Activated T-cell treated with anti-CD3 and anti-CD28 coated beads, Interleukin-2, amount 50 U/mL, for 72 hours (primary cell): ENCODE results near the gene NME4. TPM values are rescaled to one million over a fixed set of nuclear protein-coding genes. Genes with fewer than 3 reads are reported as not detected.
A peak's percentile ranks its signal among the peaks of the same experiment; 100 is the strongest.

ENCODE experiments used
- ATAC-seq, 2 donors: fragments of 150-1000 bp; cut with Tn5 transposase; replicated peaks in 1 of 2; 2 replicates each; pipeline ENCODE4 v1.10.0; 2021; ENCODE audit warnings: moderate library complexity in 2 of 2, mild to moderate bottlenecking in 1 of 2
- DNase-seq, 2 donors: peaks; one replicate each; pipeline ENCODE4 v3.0.0; 2021 to 2022; ENCODE audit warnings: mixed read lengths in 1 of 2
- H3K27ac Mint-ChIP-seq: one replicate; pipeline ENCODE4 v1.8.0; 2022; ENCODE audit warnings: mild to moderate bottlenecking, moderate library complexity, mixed read lengths
- H3K27me3 Mint-ChIP-seq: one replicate; pipeline ENCODE4 v1.8.0; 2022; ENCODE audit warnings: low read depth, mixed read lengths
- H3K36me3 Mint-ChIP-seq, 2 donors: one replicate each; pipeline ENCODE4 v1.8.0; 2022; ENCODE audit warnings: mixed read lengths in 2 of 2, mild to moderate bottlenecking in 1 of 2; ENCODE audit not compliant: insufficient read depth in 2 of 2
- H3K4me1 Mint-ChIP-seq: one replicate; pipeline ENCODE4 v1.8.0; 2022; ENCODE audit warnings: low read depth, mixed read lengths
- H3K4me3 Mint-ChIP-seq, 2 donors: one replicate each; pipeline ENCODE4 v1.8.0; 2022; ENCODE audit warnings: mild to moderate bottlenecking in 2 of 2, mixed read lengths in 2 of 2, moderate library complexity in 2 of 2
- H3K9me3 Mint-ChIP-seq, 2 donors: one replicate each; pipeline ENCODE4 v1.8.0; 2022; ENCODE audit warnings: mixed read lengths in 2 of 2
- total RNA-seq, 2 donors: library from RNA; stranded (reverse); gene quantifications; one replicate each; pipeline ENCODE4 v1.2.3, GENCODE V29; 2022

The NME4 gene
- total RNA-seq, 2 donors from 2014 or later = 24.6 to 27.6 TPM

DNA sequence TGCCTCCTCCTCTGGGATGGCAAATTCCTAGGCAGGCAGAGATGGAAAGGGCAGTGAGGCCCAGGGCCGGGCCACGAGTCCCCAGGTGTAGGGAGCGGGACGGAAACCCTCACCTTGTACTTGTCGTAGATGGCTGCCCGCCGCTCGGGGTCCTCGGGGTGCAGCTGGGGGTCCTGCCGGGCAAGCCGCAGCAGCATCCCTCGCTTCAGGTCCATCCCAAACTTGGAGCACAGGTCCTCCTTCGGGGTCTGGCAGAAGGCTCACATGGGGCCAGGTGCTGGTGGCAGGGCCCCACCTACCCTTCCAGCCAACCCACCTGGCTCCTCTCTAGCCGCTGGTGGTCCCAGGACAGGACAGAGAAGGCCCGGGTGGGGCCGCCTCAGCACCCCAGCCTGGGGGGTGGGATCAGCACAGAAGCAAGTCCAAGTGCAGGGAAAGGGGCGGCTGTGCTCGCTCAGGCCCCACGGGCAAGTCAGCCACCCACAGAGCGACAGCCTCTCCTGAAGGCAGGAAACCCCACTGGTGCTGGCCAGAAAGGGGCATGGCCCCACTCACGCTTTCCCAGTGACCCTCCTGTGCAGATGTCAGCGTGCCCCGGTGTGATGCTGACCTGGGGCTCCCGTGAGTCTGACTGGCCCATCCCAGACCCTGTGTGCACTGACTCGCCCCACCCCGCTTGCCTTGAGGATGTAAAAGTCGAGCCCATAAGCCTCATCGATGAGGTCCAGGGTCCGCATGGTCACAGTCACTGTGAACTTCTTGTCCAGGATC is 28.4 kb upstream of the NME4 start:
- ATAC-seq (no peak), DNase-seq (no peak)
- H3K27me3 Mint-ChIP-seq = no peaks in the 10 kb centered on the region
- H3K36me3 Mint-ChIP-seq = peaks cover 0 to 7% of the 10 kb centered on the region in 2 donors
- H3K9me3 Mint-ChIP-seq = no peaks in the 10 kb centered on the region
- H3K27ac Mint-ChIP-seq = no peak overlapping the region
- H3K4me3 Mint-ChIP-seq = no peak overlapping the region
- peaks cover 17% of the 10 kb centered on the region for H3K4me1 Mint-ChIP-seq

DNA sequence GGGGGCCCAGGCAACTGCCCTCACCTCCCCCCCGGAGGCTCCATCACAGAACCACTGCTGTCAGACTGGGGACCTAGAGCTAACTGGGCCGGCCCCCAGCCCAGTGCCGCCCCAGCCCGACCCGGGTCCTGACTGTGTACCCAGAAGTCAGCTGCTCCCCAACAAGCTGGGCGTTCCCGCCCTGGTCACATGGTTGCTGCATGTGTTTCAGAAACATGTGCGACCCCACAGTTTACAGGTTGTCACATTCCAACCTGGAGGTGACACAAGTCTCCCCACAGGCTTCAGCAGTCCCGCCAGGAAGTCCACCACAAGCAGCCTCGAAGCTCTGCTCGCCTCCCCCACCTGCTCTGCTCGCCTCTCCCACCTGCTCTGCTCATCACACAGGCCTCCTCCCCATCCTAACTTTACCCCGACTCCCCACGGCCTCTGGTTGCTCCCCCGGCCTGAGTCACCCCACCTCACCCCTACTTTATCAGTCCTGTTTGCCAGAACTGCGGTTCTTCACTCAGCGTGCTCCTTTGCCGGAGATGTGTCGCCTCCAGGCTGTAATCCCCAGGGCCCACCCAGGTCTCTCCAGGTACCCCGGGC is 27.6 kb upstream of the NME4 start:
- ATAC-seq (no peak), DNase-seq (no peak)
- H3K27ac Mint-ChIP-seq = no peak overlapping the region
- H3K27me3 Mint-ChIP-seq = no peaks in the 10 kb centered on the region
- no peaks in the 10 kb centered on the region for H3K9me3 Mint-ChIP-seq
- H3K4me3 Mint-ChIP-seq = peak overlapping the region; percentile 63 to 77
- peaks cover 0 to 7% of the 10 kb centered on the region in 2 donors for H3K36me3 Mint-ChIP-seq
- peaks cover 17% of the 10 kb centered on the region for H3K4me1 Mint-ChIP-seq

DNA sequence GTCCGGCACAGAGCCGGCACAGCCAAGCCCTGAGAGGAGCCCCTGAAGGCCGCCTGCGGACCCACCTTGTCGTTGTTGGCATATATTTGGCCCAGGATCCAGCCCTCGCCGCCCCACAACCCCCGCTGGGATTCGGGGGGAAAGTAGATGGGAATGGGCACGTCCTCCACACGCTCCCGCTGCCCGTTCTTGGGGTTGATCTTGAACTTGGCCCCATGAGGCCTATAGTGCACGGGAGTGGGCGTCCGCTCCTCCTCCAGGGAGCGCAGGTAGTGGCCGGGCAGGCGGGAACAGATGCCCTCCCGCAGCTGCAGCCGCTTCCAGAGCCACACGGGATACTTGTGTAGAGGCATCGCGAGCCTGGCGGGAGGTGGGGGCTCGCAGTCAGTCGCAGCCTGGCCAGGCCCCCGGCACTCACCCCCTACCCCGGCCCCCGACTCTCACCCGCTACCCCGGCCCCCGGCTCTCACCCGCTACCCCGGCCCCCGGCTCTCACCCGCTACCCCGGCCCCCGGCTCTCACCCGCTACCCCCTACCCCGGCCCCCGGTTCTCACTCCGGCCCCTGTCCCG is 27.0 kb upstream of the NME4 start:
- H3K4me3 Mint-ChIP-seq = peak overlapping the region; percentile 78 to 94
- ATAC-seq (no peak), DNase-seq (no peak)
- no peak overlapping the region for H3K27ac Mint-ChIP-seq
- peaks cover 17% of the 10 kb centered on the region for H3K4me1 Mint-ChIP-seq
- H3K27me3 Mint-ChIP-seq = no peaks in the 10 kb centered on the region
- H3K9me3 Mint-ChIP-seq = no peaks in the 10 kb centered on the region
- H3K36me3 Mint-ChIP-seq = peaks cover 0 to 7% of the 10 kb centered on the region in 2 donors

DNA sequence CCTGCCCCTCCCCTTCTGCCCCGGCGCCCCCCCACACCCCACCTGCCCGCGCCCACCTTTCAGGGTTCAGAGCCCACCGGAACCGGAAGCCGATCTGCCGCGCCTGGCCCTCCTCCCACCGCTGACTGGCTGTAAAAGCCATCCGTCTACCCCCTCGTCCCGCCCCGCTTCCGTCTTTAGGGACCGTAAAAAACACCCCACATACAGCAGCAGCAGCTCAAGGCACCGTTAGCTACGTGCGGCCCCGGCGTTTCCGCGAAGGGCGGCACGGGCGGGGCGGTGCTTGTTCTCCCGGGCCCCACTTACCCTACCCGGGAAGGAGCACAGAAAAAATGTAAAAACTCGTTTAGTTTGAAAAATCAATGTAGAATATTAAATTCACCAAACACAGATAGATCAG is 26.6 kb upstream of the NME4 start, which contains the start of gene MRPL28:
MRPL28 (minus strand) TSS at position 96 of the 400 bp plus-strand sequence. CDS start 320 bp downstream, outside the sequence.
- H3K27ac Mint-ChIP-seq = peak within 1 kb of the TSS; percentile 93
- H3K4me3 Mint-ChIP-seq = peak within 1 kb of the TSS; percentile 78 to 94
- ATAC-seq (peak; percentile 99 to 100), DNase-seq (peak; percentile 96)
- peaks cover 17% of the 10 kb centered on the region for H3K4me1 Mint-ChIP-seq
- peaks cover 0 to 7% of the 10 kb centered on the region in 2 donors for H3K36me3 Mint-ChIP-seq
- H3K27me3 Mint-ChIP-seq = no peaks in the 10 kb centered on the region
- H3K9me3 Mint-ChIP-seq = no peaks in the 10 kb centered on the region

DNA sequence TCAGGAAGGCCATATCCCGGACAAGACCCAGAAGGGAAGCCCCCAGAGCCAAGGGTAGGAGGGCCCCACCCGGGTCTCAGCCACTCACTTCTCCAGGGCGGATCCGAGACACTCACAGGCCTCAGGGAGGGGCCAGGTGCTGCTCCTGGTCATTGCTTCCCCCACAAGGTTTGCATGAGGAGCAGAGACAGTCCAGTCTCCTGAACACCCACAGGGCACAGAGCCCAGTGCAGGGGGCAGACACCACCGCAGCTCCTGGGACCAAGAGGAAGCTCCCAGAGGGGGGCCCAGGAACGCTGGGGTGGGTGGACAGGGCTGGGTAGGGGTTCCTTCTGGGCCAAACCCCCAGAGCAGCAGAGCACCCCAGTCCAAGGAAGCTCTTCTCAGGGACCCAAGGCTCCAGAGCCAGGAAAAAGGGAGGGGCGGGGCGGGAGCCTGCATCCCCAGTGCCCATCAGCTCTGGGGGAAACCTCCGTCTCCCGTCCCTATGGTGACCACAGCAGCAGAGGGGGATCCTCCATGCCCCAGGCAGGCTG is 26.0 kb upstream of the NME4 start:
- ATAC-seq = peak in 1 of 2 donors; percentile 8
- Mint-ChIP-seq H3K36me3 (peaks cover 0 to 7% of the 10 kb centered on the region in 2 donors), H3K4me1 (peaks cover 17% of the 10 kb centered on the region), H3K9me3 (no peaks in the 10 kb centered on the region), H3K4me3 (peak overlapping the region; percentile 78 to 94), H3K27ac (peak overlapping the region; percentile 93), H3K27me3 (no peaks in the 10 kb centered on the region)
- DNase-seq = no peak

DNA sequence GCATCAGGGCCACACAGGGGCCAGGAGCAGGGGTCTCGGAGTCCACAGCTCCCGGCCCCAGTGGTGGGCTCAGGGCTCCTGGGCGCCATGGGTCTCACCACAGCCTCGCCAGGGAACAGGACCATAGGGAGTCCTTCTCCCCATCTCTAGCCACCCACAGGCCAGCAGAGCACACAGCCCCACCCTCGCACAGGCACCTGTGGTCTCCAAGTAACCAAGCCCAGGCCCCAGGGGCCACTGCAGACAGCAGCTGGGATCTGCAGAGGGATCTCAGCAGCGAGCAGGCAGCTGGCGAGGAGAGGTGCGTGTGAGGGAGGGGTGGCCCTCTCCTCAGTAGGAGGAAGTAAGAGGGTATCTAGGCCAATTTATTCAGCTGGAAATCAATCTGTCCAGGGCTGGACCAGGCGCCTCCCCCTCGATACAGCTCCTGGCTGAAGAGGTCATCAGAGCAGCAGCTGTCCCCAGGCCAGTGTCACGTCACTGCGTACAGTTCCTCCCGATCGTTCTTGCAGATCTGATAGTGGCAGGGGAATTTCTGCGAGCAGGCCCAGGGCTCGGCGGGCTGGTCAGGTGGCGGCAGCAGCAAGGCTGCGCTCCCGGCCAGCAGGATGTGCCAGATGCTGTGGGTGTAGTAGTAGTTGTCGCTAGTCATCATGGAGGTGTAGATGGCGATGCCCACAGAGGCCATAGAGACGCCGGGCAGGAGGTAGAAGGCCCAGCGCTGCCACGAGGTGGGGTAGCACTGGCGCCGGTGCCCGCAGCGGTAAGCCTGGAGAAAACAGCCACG is 25.3 kb upstream of the NME4 start:
- Mint-ChIP-seq H3K27me3 (no peaks in the 10 kb centered on the region), H3K27ac (no peak overlapping the region), H3K36me3 (peaks cover 0 to 7% of the 10 kb centered on the region in 2 donors), H3K4me1 (peaks cover 17% of the 10 kb centered on the region), H3K4me3 (no peak overlapping the region), H3K9me3 (no peaks in the 10 kb centered on the region)
- ATAC-seq (no peak), DNase-seq (no peak)

DNA sequence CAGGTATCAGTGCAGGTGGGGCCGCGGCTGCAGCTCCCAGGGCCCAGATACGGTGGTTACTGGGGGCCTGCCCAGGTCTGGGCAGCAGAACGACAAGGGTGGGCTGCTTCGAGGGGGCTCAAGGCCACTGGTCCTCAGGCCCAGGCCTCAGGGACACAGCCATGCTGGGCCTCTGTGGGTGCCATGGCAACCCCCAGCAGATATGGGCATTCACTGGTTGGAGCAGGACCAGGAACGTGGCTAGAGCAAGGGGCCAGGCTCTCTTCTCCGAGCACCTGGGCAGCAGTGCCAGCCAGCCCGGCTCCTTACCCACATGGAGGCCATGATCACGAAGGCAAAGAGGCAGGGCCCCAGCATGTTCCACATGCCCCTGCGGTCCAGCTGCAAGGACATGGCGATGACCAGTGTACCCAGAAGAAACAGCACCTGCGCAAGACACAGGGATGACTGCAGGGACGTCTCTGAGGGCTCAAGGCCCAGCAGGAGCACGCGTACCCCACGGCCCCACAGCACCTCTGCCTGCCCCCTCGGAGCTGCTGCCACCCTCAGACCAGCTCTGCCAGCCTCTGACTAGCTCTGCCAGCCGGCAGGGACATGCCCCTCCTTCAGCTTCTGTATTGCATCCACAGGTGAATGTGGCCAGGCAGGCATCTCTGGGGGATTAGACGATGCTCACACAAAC is 24.6 kb upstream of the NME4 start:
- no peaks in the 10 kb centered on the region for H3K27me3 Mint-ChIP-seq
- no peak for DNase-seq
- H3K9me3 Mint-ChIP-seq = no peaks in the 10 kb centered on the region
- H3K36me3 Mint-ChIP-seq = peaks cover 0 to 4% of the 10 kb centered on the region in 2 donors
- no peak overlapping the region for H3K27ac Mint-ChIP-seq
- no peak overlapping the region for H3K4me3 Mint-ChIP-seq
- peaks cover 17% of the 10 kb centered on the region for H3K4me1 Mint-ChIP-seq
- no peak for ATAC-seq

DNA sequence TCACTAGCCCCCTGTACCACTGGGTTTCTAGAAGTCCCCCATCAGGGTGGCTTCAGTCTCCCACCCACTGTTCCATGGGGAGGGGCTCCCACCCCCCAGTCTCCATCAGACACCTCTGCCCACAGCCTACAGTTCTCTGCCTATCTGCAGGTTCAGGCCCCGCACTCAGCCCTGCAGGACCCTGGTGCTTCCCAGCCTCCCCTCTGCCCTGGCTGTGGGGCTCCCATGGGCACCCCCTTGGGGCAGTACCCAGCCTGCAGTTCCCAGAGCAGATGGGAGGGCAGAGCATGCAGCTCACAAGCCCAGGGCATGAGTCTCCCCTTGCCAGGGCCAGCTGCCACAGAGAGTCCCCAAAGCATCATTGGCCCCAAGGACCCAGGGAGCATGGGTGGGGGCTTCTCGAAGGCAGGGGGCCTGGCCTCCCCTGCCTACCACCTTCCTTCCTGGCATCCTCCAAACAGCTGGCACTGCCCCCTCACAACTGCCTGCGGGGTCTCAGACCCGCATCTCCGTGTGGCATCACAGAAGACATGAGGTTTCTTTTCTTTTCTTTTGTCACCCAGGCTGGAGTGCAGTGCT is 23.9 kb upstream of the NME4 start:
- H3K36me3 Mint-ChIP-seq = peaks cover 0 to 4% of the 10 kb centered on the region in 2 donors
- H3K4me1 Mint-ChIP-seq = peaks cover 17% of the 10 kb centered on the region
- H3K9me3 Mint-ChIP-seq = no peaks in the 10 kb centered on the region
- no peak for DNase-seq
- no peak overlapping the region for H3K4me3 Mint-ChIP-seq
- H3K27ac Mint-ChIP-seq = no peak overlapping the region
- ATAC-seq = no peak
- no peaks in the 10 kb centered on the region for H3K27me3 Mint-ChIP-seq

DNA sequence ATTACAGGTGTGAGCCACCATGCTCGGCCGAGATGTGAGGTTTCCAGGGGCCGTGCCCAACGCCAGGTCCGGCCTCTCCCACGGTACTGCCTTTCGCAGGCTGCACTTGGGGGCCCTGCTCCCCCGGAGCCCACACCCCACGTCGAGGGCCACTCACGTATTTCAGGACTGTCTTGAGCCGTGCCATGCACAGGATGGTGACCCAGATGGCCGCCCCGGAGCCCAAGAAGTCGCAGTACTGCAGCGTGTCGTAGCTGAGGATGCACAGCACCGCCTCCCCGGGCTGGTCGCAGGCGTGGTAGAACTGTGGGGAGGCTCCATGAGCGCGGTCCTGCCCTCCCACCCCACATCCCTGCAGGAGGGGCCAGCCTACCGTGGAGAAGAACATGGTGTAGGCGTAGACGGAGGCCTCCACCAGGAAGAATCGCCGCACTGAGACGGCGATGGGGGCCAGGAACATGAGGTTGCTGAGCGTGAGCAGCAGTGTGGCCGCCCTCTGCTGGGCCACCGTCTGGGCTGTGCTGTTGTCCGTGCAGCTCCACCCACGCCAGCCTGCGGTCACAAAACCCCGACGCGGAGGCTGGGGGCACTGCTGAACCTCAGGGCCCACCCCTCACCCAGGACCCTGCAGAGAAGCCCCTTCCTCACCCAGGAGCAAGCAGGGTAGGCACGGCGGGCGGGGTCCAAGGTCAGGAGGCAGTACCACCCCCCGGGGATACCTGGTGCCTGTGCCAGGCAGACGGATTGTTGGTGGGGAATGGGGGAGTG is 23.0 kb upstream of the NME4 start:
- DNase-seq = no peak
- Mint-ChIP-seq H3K27me3 (no peaks in the 10 kb centered on the region), H3K36me3 (peaks cover 0 to 4% of the 10 kb centered on the region in 2 donors), H3K4me3 (no peak overlapping the region), H3K27ac (no peak overlapping the region), H3K9me3 (no peaks in the 10 kb centered on the region), H3K4me1 (peaks cover 17% of the 10 kb centered on the region)
- ATAC-seq = no peak

DNA sequence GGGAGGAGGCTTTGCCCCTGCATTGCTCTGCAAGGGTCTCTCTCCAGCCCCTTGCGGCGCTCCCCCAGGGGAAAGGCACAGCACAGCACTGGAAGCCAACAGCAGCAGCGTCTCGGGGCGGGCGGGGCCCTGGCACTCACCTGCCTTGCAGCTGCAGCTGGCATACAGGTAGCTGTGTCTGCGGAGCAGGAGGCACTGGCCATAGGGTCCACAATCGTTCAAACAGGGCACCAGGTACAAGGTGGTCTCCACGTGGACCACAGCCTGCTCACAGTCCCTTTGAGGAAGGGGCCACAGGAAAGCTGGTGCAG is 22.4 kb upstream of the NME4 start:
- peaks cover 0 to 4% of the 10 kb centered on the region in 2 donors for H3K36me3 Mint-ChIP-seq
- H3K27ac Mint-ChIP-seq = no peak overlapping the region
- H3K4me1 Mint-ChIP-seq = peaks cover 13% of the 10 kb centered on the region
- H3K4me3 Mint-ChIP-seq = no peak overlapping the region
- ATAC-seq = no peak
- no peaks in the 10 kb centered on the region for H3K9me3 Mint-ChIP-seq
- no peaks in the 10 kb centered on the region for H3K27me3 Mint-ChIP-seq
- no peak for DNase-seq

DNA sequence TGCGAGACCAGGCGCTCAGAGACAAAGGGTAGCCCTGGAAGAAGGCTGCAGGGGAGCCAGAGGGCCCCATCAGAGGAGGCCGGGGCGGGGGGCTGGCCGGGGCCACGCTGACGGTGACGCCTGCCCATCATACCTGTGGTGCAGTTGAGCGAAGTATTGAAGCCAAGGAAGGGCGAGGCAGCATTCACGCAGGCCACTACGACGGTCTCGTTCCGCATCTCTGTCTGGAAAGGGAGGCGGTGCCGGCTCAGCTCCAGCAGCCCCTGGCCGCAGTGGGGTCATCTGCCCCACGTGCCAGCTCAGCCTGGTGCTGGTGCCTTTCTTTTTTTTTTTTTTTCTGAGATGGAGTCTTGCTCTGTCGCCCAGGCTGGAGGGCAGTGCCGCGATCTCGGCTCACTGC is 21.8 kb upstream of the NME4 start:
- peaks cover 0 to 4% of the 10 kb centered on the region in 2 donors for H3K36me3 Mint-ChIP-seq
- H3K9me3 Mint-ChIP-seq = no peaks in the 10 kb centered on the region
- no peak overlapping the region for H3K4me3 Mint-ChIP-seq
- DNase-seq (no peak), ATAC-seq (no peak)
- H3K27ac Mint-ChIP-seq = no peak overlapping the region
- peaks cover 15% of the 10 kb centered on the region for H3K4me1 Mint-ChIP-seq
- H3K27me3 Mint-ChIP-seq = no peaks in the 10 kb centered on the region
